Erythroblast (primary cell): ENCODE data around the gene PAX8.

Source experiments
- GATA1 ChIP-seq: IDR thresholded peaks from 2 replicates; pipeline ENCODE4 v1.6.1; 2011; ENCODE audit warnings: low read depth, mild to moderate bottlenecking, control low read depth, low read length, moderate library complexity
- POLR2A ChIP-seq: IDR thresholded peaks from 2 replicates; pipeline ENCODE4 v1.6.1; 2011; ENCODE audit warnings: mild to moderate bottlenecking, low read length

- no peak for TF ChIP-seq POLR2A
- TF ChIP-seq GATA1 = no peak
These were observed 21.6 kb upstream of the PAX8 start for GRCh38 chr2:113300281-113300680.
